GM21723 (cell line): ENCODE measurements around the gene CALCR.

Experiments
- ATAC-seq: cut with Tn5 transposase; IDR thresholded peaks from one replicate; pipeline ENCODE4 v1.9.1; 2021; ENCODE audit warnings: mild to moderate bottlenecking, moderate library complexity; ENCODE audit not compliant: unreplicated experiment

The CALCR gene

GRCh38 chr7:93461350-93461749, 113.2 kb downstream of the CALCR start:
- ATAC-seq: no peak

GRCh38 chr7:93453262-93453661, 121.3 kb downstream of the CALCR start:
- ATAC-seq: no peak

GRCh38 chr7:93448176-93448575, 126.3 kb downstream of the CALCR start:
- ATAC-seq: no peak

GRCh38 chr7:93447509-93447908, 127.0 kb downstream of the CALCR start:
- no peak for ATAC-seq

GRCh38 chr7:93442478-93443224, 131.9 kb downstream of the CALCR start:
- ATAC-seq: peak; percentile 84

- no peak for ATAC-seq
These were observed 138.7 kb downstream of the CALCR start for GRCh38 chr7:93435791-93436190.

GRCh38 chr7:93432130-93432529, 142.4 kb downstream of the CALCR start:
- ATAC-seq: no peak

- ATAC-seq: no peak
These were observed 143.5 kb downstream of the CALCR start for GRCh38 chr7:93430917-93431588.

- no peak for ATAC-seq
These were observed 145.0 kb downstream of the CALCR start for GRCh38 chr7:93429563-93429962.

GRCh38 chr7:93427107-93427506, 147.4 kb downstream of the CALCR start:
- no peak for ATAC-seq

- no peak for ATAC-seq
These were observed 148.3 kb downstream of the CALCR start for GRCh38 chr7:93426155-93426696.

- ATAC-seq: no peak
These were observed 159.9 kb downstream of the CALCR start for GRCh38 chr7:93414574-93414973.

- no peak for ATAC-seq
These were observed 165.2 kb downstream of the CALCR start for GRCh38 chr7:93409324-93409723.

- ATAC-seq: no peak
These were observed 167.3 kb downstream of the CALCR start for GRCh38 chr7:93407239-93407638.

GRCh38 chr7:93402944-93403343, 171.6 kb downstream of the CALCR start:
- ATAC-seq: no peak

- no peak for ATAC-seq
These were observed 174.9 kb downstream of the CALCR start for GRCh38 chr7:93399642-93400041.

- no peak for ATAC-seq
These were observed 181.5 kb downstream of the CALCR start for GRCh38 chr7:93392984-93393383.

GRCh38 chr7:93390660-93391059, 183.9 kb downstream of the CALCR start:
- no peak for ATAC-seq

GRCh38 chr7:93382362-93382761, 192.2 kb downstream of the CALCR start:
- ATAC-seq: no peak

GRCh38 chr7:93378131-93378760, 196.3 kb downstream of the CALCR start:
- ATAC-seq: peak; percentile 58

GRCh38 chr7:93375603-93376002, 198.9 kb downstream of the CALCR start:
- ATAC-seq: no peak
